ENCODE results near the gene TIMM50. TPM values are rescaled to one million over a fixed set of nuclear protein-coding genes. Genes with fewer than 3 reads are reported as not detected.

Gene TIMM50
- total and polyA plus RNA-seq, 8 donors = 15.2 to 40.4 (median 22.3) TPM

- H3K4me3 ChIP-seq = no peak overlapping the region
- intact Hi-C loops (cut with DNase I) = no loop called here
- no peaks in the 10 kb centered on the region for H3K9me3 ChIP-seq
- peaks cover 0 to 6% (median 0%) of the 10 kb centered on the region in 4 donors for H3K27me3 ChIP-seq
- ATAC-seq = no peak
- H3K36me3 ChIP-seq = no peaks in the 10 kb centered on the region
- DNase-seq = no peak
- H3K27ac ChIP-seq = no peak overlapping the region
- no peaks in the 10 kb centered on the region for H3K4me1 ChIP-seq
- FAIRE-seq = no peak
- TF ChIP-seq, protein P1, sequence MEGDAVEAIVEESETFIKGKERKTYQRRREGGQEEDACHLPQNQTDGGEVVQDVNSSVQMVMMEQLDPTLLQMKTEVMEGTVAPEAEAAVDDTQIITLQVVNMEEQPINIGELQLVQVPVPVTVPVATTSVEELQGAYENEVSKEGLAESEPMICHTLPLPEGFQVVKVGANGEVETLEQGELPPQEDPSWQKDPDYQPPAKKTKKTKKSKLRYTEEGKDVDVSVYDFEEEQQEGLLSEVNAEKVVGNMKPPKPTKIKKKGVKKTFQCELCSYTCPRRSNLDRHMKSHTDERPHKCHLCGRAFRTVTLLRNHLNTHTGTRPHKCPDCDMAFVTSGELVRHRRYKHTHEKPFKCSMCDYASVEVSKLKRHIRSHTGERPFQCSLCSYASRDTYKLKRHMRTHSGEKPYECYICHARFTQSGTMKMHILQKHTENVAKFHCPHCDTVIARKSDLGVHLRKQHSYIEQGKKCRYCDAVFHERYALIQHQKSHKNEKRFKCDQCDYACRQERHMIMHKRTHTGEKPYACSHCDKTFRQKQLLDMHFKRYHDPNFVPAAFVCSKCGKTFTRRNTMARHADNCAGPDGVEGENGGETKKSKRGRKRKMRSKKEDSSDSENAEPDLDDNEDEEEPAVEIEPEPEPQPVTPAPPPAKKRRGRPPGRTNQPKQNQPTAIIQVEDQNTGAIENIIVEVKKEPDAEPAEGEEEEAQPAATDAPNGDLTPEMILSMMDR (IDR thresholded peaks at IDR 0.05) = no peak
- WGBS, 2 donors = 69 to 82% methylated on average over 8 of the region's 8 CpGs
Measured at GRCh38 chr19:39520541-39521484, 40.2 kb downstream of the TIMM50 start.

GRCh38 chr19:39524495-39524894 is 43.9 kb downstream of the TIMM50 start:
- no peak for FAIRE-seq
- no peaks in the 10 kb centered on the region for H3K36me3 ChIP-seq
- TF ChIP-seq, protein P1 (IDR thresholded peaks at IDR 0.05) = no peak

DNA sequence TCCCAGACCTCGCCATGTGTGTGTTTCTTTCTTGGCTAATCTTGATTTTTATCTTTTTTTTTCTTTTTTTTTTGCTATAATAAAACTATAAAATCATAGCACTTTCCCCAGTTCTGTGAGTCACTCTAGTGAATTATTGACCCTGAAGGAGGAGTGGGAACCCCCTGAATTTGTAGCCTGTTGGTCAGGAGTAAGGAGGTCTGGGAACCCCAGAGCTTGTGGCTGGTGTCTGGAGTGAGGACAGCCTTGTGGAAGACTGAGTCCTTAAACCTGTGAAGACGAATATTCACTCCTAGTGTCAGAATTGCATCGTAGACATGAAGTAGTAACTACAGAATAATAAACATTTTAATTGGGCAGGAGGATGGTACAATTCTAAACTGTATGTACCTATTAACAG is 44.6 kb downstream of the TIMM50 start:
- WGBS, 2 donors = 89 to 93% methylated on average over 3 of the region's 3 CpGs
- ATAC-seq (no peak), FAIRE-seq (no peak), DNase-seq (no peak)
- Histone ChIP-seq H3K4me3 (no peak overlapping the region), H3K27me3 (no peaks in the 10 kb centered on the region), H3K27ac (no peak overlapping the region), H3K36me3 (no peaks in the 10 kb centered on the region), H3K9me3 (no peaks in the 10 kb centered on the region), H3K4me1 (no peaks in the 10 kb centered on the region)
- TF ChIP-seq, protein P1 (IDR thresholded peaks at IDR 0.05) = no peak
- intact Hi-C loops (cut with DNase I) = no loop called here

More at GRCh38 chr19:39524495-39524894, 43.9 kb downstream of the TIMM50 start:
- ATAC-seq = no peak
- 86 to 92% methylated on average over 8 of the region's 8 CpGs for WGBS, 2 donors
- Histone ChIP-seq H3K4me1 (no peaks in the 10 kb centered on the region), H3K27me3 (no peaks in the 10 kb centered on the region), H3K9me3 (no peaks in the 10 kb centered on the region), H3K4me3 (no peak overlapping the region), H3K27ac (no peak overlapping the region)
- intact Hi-C loops (cut with DNase I) = no loop called here
- no peak for DNase-seq

DNA sequence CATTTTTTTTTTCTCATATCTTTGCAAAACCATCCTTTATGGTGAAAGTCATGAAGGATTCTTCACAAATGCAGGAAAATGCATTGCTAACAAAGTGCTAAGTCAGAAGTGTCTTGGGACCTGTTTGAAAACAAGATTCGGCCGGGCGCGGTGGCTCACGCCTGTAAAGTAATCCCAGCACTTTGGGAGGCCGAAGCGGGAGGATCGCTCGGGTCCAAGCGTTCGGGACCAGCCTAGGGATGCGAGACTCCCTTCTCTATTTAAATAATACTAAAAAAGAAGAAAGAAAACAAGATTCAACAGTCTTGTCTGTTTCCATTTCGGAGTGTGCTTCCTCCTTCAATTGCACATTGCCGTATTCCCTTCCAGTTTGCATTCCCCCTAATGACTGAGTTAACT is 51.2 kb downstream of the TIMM50 start:
- TF ChIP-seq, protein P1 (IDR thresholded peaks at IDR 0.05) = no peak
- FAIRE-seq (no peak), ATAC-seq (no peak), DNase-seq (no peak)
- 23 to 26% methylated on average over 14 of the region's 14 CpGs for WGBS, 2 donors
- H3K4me3 ChIP-seq = peak overlapping the region; percentile 75 to 92 (median 88)
- no peaks in the 10 kb centered on the region for H3K27me3 ChIP-seq
- H3K4me1 ChIP-seq = peaks cover 0 to 8% (median 4%) of the 10 kb centered on the region in 3 donors
- H3K36me3 ChIP-seq = no peaks in the 10 kb centered on the region
- no peak overlapping the region for H3K27ac ChIP-seq
- intact Hi-C loops (cut with DNase I) = loop anchor here in 2 of 3 donors (10.0 kb wide), 3 partner anchors 87 to 427 kb away; partner anchors contain the start of genes MED29 (in 1 of the 2), PAF1 (in 1 of the 2) and SUPT5H (in 1 of the 2)
- H3K9me3 ChIP-seq = no peaks in the 10 kb centered on the region
